ENCODE results near the gene SMC5. TPM values are rescaled to one million over a fixed set of nuclear protein-coding genes. Genes with fewer than 3 reads are reported as not detected.

The SMC5 gene
- 48.9 to 56.2 TPM (median 49.3 TPM) in 3 replicates for total RNA-seq

DNA sequence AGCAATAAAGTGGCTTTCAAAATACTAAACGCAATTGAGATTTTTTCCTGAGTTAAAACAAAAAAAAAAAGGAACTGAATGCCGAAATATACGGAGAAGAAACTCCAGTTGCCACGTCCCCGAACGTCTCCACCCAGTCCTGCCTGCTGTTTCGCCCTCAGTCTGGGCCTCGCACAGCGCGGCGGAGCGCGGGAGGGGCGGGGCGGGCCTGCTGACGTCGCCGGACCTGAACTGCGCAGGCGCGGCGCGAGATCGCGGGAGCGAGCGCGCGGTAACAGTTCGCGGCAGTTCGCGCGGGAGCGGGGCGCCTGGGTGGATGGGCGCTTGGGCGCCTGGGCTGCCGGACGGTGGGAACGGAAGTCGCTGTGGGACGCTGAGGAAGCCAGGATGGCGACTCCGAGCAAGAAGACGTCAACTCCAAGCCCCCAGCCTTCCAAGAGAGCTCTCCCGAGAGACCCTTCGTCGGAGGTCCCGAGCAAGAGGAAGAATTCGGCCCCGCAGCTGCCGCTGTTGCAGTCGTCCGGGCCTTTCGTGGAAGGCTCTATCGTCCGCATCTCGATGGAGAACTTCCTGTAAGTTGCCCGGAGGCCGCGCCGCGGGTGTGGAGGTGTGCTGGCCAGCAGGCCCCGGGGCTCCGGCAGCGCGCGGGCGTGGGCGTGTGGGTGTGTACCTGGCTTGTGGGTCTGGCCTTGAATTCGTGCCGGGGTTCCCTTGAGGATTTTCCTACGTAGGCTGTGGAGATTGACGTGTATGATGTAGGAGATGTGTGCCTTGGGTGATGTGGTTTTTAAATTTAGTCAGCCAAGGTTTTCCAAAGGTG is at the start of gene SMC5:
Gene SMC5, plus strand, starts transcription at position 287 of the 820 bp plus-strand sequence. Its CDS starts 101 bp downstream, at position 388.
- no peaks in the 10 kb centered on the region for H3K9me3 Mint-ChIP-seq
- H3K27ac Mint-ChIP-seq, result peak within 1 kb of the TSS; percentile 99
- peaks cover 11% of the 10 kb centered on the region for H3K36me3 Mint-ChIP-seq
- H3K4me1 Mint-ChIP-seq, result peaks cover 78% of the 10 kb centered on the region
- no peaks in the 10 kb centered on the region for H3K27me3 Mint-ChIP-seq (ENCODE audit: low read depth)
- TF ChIP-seq, protein P1, sequence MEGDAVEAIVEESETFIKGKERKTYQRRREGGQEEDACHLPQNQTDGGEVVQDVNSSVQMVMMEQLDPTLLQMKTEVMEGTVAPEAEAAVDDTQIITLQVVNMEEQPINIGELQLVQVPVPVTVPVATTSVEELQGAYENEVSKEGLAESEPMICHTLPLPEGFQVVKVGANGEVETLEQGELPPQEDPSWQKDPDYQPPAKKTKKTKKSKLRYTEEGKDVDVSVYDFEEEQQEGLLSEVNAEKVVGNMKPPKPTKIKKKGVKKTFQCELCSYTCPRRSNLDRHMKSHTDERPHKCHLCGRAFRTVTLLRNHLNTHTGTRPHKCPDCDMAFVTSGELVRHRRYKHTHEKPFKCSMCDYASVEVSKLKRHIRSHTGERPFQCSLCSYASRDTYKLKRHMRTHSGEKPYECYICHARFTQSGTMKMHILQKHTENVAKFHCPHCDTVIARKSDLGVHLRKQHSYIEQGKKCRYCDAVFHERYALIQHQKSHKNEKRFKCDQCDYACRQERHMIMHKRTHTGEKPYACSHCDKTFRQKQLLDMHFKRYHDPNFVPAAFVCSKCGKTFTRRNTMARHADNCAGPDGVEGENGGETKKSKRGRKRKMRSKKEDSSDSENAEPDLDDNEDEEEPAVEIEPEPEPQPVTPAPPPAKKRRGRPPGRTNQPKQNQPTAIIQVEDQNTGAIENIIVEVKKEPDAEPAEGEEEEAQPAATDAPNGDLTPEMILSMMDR (IDR thresholded peaks at IDR 0.05; ENCODE audit: unreplicated experiment), result no peak
- peak within 1 kb of the TSS; percentile 89 for H3K4me3 Mint-ChIP-seq
- peak; percentile 88 to 93 for DNase-seq (ENCODE audit: low spot score in 2 of 2, unreplicated experiment in 2 of 2)

DNA sequence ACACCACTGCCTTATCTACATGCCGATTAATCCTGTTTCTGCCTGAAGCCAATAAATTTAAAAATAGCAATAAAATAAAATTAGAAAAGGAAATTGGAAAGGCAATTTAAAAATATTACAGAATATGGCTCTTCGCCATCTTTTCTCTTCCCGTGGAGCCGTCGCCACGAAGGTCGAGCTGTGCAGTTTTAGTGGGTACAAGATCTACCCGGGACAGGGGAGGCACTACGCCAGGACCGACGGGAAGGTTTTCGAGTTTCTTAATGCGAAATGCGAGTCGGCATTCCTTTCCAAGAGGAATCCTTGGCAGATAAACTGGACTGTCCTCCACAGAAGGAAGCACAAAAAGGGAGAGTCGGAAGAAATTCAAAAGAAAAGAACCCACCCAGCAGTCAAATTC is 41.7 kb upstream of the SMC5 start:
- Mint-ChIP-seq H3K9me3 (peaks cover 28% of the 10 kb centered on the region), H3K4me1 (peaks cover 12% of the 10 kb centered on the region), H3K27ac (no peak overlapping the region), H3K36me3 (peaks cover 44% of the 10 kb centered on the region), H3K27me3 (ENCODE audit: low read depth) (no peaks in the 10 kb centered on the region), H3K4me3 (no peak overlapping the region)
- TF ChIP-seq, protein P1 (IDR thresholded peaks at IDR 0.05; ENCODE audit: unreplicated experiment), result no peak
- no peak for DNase-seq (ENCODE audit: low spot score in 2 of 2, unreplicated experiment in 2 of 2)

DNA sequence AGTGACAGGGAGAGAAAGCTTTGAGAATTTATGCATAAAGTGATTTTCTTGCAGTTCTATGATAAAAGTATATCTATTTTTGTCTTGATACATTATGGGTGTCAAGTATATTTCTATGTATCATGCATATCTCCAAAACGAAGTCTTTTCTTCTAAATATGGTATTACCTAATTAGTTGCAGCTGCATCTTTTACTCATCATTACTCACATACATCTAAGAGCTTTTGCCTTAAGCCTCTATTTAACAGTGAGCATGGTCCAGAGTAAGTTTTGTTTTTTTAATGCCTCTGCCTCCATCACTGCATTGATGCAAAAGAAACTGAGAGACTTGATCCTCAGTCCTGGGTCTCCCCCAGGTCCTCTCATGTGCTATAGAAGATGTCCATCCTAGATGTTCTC is 40.0 kb upstream of the SMC5 start:
- H3K27me3 Mint-ChIP-seq (ENCODE audit: low read depth), result no peaks in the 10 kb centered on the region

DNA sequence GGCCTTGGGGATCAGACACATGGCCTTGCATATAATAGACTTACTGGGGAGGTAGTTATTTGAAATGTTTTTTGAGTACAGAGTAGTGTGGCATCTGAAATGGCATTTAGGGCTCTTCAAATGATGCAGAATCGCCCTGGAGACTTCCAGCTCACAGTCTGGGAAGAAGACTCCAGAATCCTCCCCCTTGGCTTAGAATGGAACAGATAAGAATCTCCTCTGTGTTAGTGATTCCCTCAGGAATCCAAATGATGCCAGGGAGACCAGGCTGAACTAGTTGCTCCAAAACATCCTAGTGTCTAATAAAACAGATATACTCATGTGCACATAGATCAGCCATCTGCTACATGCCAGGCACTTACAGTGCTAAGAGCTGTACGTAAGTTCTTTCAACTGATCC is 38.6 kb upstream of the SMC5 start:
- Mint-ChIP-seq H3K27ac (no peak overlapping the region), H3K4me3 (no peak overlapping the region), H3K9me3 (peaks cover 13% of the 10 kb centered on the region), H3K36me3 (peaks cover 19% of the 10 kb centered on the region), H3K4me1 (peaks cover 19% of the 10 kb centered on the region), H3K27me3 (ENCODE audit: low read depth) (no peaks in the 10 kb centered on the region)
- TF ChIP-seq, protein P1 (IDR thresholded peaks at IDR 0.05; ENCODE audit: unreplicated experiment), result no peak
- no peak for DNase-seq (ENCODE audit: low spot score in 2 of 2, unreplicated experiment in 2 of 2)

More for the DNA sequence above, 40.0 kb upstream of the SMC5 start:
- DNase-seq (ENCODE audit: low spot score in 2 of 2, unreplicated experiment in 2 of 2), result no peak
- Mint-ChIP-seq H3K4me1 (peaks cover 19% of the 10 kb centered on the region), H3K9me3 (peaks cover 18% of the 10 kb centered on the region), H3K27ac (no peak overlapping the region), H3K36me3 (peaks cover 27% of the 10 kb centered on the region), H3K4me3 (no peak overlapping the region)
- TF ChIP-seq, protein P1 (IDR thresholded peaks at IDR 0.05; ENCODE audit: unreplicated experiment), result no peak

DNA sequence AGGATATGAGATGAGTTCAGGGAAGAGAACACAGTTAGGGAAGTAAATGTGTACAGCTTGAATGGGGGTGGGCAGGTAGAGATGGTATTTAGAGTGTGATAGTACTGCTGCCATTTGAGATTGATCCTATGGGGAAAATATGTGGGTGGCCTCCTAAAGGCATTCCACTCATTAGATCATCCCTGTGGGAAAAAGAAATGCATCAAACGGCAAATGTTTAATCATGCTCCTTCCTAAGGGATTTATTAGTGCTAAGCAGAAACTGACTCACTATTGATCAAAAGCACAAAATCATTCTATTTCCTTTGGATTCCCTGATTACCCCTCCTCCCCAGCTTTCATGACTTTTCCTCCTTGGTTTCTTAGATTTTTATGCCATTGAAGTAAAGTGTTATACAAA is 36.4 kb upstream of the SMC5 start:
- Mint-ChIP-seq H3K4me3 (no peak overlapping the region), H3K27ac (peak overlapping the region; percentile 3), H3K9me3 (peaks cover 17% of the 10 kb centered on the region), H3K4me1 (peaks cover 19% of the 10 kb centered on the region), H3K36me3 (peaks cover 14% of the 10 kb centered on the region), H3K27me3 (ENCODE audit: low read depth) (no peaks in the 10 kb centered on the region)
- no peak for DNase-seq (ENCODE audit: low spot score in 2 of 2, unreplicated experiment in 2 of 2)
- TF ChIP-seq, protein P1 (IDR thresholded peaks at IDR 0.05; ENCODE audit: unreplicated experiment), result no peak
